MM.1S (cell line): ENCODE results near the gene GBP4.

Experiments
- EZH2phosphoT487 ChIP-seq: fragments of 300-600 bp; sonication (generic); IDR thresholded peaks from 2 replicates; pipeline ENCODE4 v1.6.1; 2018; ENCODE audit warnings: antibody characterized with exemption, low read length
- TF ChIP-seq, protein P1 (sequence below): fragments of 300-600 bp; sonication (generic); IDR thresholded peaks from 2 replicates; pipeline ENCODE4 v1.5.1; 2016; ENCODE audit warnings: antibody characterized with exemption, low read length, mixed read lengths

DNA sequence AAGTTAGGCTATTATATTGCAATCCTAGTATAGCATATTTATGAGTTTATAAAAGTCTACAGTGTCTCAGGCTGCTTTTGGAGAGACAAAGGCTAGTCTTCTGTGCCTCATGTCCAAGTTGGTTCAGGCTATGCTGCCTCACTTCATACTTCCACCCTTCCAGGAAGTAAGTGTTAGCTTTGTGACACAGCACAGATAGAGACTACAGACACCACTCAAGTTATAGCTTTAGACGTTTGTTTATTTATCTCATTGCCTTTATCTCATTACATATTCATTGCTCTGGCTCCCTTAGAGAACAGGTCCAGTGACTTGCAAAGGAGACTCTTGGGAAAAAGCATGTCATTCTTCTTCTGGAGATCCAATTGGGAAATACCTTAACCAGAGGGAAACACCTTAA is 22.6 kb upstream of the GBP4 start:
- TF ChIP-seq, protein P1, sequence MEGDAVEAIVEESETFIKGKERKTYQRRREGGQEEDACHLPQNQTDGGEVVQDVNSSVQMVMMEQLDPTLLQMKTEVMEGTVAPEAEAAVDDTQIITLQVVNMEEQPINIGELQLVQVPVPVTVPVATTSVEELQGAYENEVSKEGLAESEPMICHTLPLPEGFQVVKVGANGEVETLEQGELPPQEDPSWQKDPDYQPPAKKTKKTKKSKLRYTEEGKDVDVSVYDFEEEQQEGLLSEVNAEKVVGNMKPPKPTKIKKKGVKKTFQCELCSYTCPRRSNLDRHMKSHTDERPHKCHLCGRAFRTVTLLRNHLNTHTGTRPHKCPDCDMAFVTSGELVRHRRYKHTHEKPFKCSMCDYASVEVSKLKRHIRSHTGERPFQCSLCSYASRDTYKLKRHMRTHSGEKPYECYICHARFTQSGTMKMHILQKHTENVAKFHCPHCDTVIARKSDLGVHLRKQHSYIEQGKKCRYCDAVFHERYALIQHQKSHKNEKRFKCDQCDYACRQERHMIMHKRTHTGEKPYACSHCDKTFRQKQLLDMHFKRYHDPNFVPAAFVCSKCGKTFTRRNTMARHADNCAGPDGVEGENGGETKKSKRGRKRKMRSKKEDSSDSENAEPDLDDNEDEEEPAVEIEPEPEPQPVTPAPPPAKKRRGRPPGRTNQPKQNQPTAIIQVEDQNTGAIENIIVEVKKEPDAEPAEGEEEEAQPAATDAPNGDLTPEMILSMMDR: no peak
- no peak for TF ChIP-seq EZH2phosphoT487
